GM12891 (cell line): ENCODE measurements around the gene S100Z.

ENCODE experiments used
- POLR2A ChIP-seq: IDR thresholded peaks from 2 replicates; pipeline ENCODE4 v1.6.1; 2011; ENCODE audit warnings: low read depth, low read length, control low read depth
- TAF1 ChIP-seq: IDR thresholded peaks from 2 replicates; pipeline ENCODE4 v1.6.1; 2011; ENCODE audit warnings: low read depth, low read length, control low read depth

DNA sequence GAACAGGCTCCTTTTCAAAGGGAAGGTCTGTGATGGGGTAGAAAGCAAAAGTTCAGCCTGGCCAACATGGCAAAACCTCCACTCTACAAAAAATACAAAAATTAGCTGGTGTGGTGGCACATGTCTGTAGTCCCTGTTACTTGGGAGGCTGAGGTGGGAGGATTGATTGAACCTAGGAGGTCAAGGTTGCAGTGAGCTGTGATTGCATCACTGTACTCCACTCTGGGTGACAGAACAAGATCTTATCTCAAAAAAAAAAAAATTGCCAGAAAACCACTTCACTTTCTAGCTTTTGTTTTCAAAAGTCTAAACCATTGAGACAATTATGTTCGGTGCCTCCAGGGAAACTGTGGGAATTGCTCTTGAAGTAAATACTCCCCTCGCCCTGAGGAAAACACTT is 43.5 kb downstream of the S100Z start:
- no peak for TF ChIP-seq POLR2A
- no peak for TF ChIP-seq TAF1
